T-helper 17 cell (primary cell): ENCODE measurements around the gene RNU1-1. TPM values are rescaled to one million over a fixed set of nuclear protein-coding genes. Genes with fewer than 3 reads are reported as not detected.
"Not testable (repeated sequence)": the region's sequence is repeated elsewhere in the genome, so short reads cannot be mapped to it uniquely, and the experiment has no call there.

Experiments
- ATAC-seq: fragments of 150-1000 bp; cut with Tn5 transposase; 2 replicates; pipeline ENCODE4 v1.10.0; 2021; ENCODE audit warnings: mild to moderate bottlenecking, moderate library complexity
- DNase-seq, 3 donors: peaks; one replicate each; pipeline versions ENCODE4 v3.0.0 to v3.0.0-alpha.2; 2020 to 2021
- H3K9me3 ChIP-seq: one replicate; pipeline ENCODE4 v1.7.0; 2013; ENCODE audit warnings: low read length, mild to moderate bottlenecking; ENCODE audit not compliant: control insufficient read depth, poor library complexity, severe bottlenecking
- H3K27ac Mint-ChIP-seq: one replicate; pipeline ENCODE4 v1.8.0; 2022; ENCODE audit warnings: mild to moderate bottlenecking, moderate library complexity, mixed read lengths
- H3K27me3 Mint-ChIP-seq: one replicate; pipeline ENCODE4 v1.8.0; 2022; ENCODE audit warnings: mixed read lengths
- H3K36me3 Mint-ChIP-seq: one replicate; pipeline ENCODE4 v1.8.0; 2022; ENCODE audit warnings: low read depth, mixed read lengths
- H3K4me1 Mint-ChIP-seq: one replicate; pipeline ENCODE4 v1.8.0; 2022; ENCODE audit warnings: mild to moderate bottlenecking, mixed read lengths
- H3K4me3 Mint-ChIP-seq: one replicate; pipeline ENCODE4 v1.8.0; 2022; ENCODE audit warnings: mild to moderate bottlenecking, moderate library complexity, mixed read lengths
- total RNA-seq, 4 donors: library from RNA in 2 of 4; stranded (reverse) in 2 of 4; gene quantifications; one replicate each; pipeline ENCODE4 v1.2.3 and lab custom pipeline; 2022 to 2026

Gene RNU1-1
- total RNA-seq, 2 donors from 2014 or later = 3,182 to 3,922 TPM

GRCh38 chr1:16475771-16476770 lies 38.0 kb downstream of the RNU1-1 start:
- H3K9me3 ChIP-seq, DNase-seq, H3K36me3 Mint-ChIP-seq, H3K27me3 Mint-ChIP-seq, ATAC-seq, H3K27ac Mint-ChIP-seq, H3K4me3 Mint-ChIP-seq: not testable (repeated sequence)
- H3K4me1 Mint-ChIP-seq = peaks cover 18% of the 10 kb centered on the region

- H3K4me1 Mint-ChIP-seq = peaks cover 18% of the 10 kb centered on the region
Measured at GRCh38 chr1:16474891-16475290, 39.2 kb downstream of the RNU1-1 start.

GRCh38 chr1:16474166-16474800 lies 39.8 kb downstream of the RNU1-1 start:
- Mint-ChIP-seq H3K36me3 (peaks cover 8% of the 10 kb centered on the region), H3K4me1 (peaks cover 20% of the 10 kb centered on the region), H3K27ac (no peak overlapping the region), H3K4me3 (no peak overlapping the region), H3K27me3 (no peaks in the 10 kb centered on the region)
- DNase-seq = no peak
- no peak for ATAC-seq
- H3K9me3 ChIP-seq = no peaks in the 10 kb centered on the region

More at GRCh38 chr1:16474891-16475290, 39.2 kb downstream of the RNU1-1 start:
- not testable (repeated sequence) for H3K4me3 Mint-ChIP-seq, H3K27ac Mint-ChIP-seq, DNase-seq, H3K9me3 ChIP-seq, H3K27me3 Mint-ChIP-seq, H3K36me3 Mint-ChIP-seq, ATAC-seq

- H3K27ac Mint-ChIP-seq = no peak overlapping the region
- ATAC-seq = no peak
- no peak for DNase-seq
Measured at GRCh38 chr1:16468558-16468957, 45.5 kb downstream of the RNU1-1 start.

GRCh38 chr1:16464917-16465625 lies 49.0 kb downstream of the RNU1-1 start:
- Mint-ChIP-seq H3K36me3 (no peaks in the 10 kb centered on the region), H3K27ac (no peak overlapping the region), H3K4me1 (peaks cover 12% of the 10 kb centered on the region), H3K4me3 (no peak overlapping the region), H3K27me3 (no peaks in the 10 kb centered on the region)
- ATAC-seq = no peak
- no peak for DNase-seq
- no peaks in the 10 kb centered on the region for H3K9me3 ChIP-seq

More at GRCh38 chr1:16468558-16468957, 45.5 kb downstream of the RNU1-1 start:
- Mint-ChIP-seq H3K4me3 (no peak overlapping the region), H3K36me3 (peaks cover 8% of the 10 kb centered on the region), H3K4me1 (peaks cover 29% of the 10 kb centered on the region), H3K27me3 (no peaks in the 10 kb centered on the region)
- no peaks in the 10 kb centered on the region for H3K9me3 ChIP-seq

Other genes with a start within 250 kb of the RNU1-1 start
- 10 to 100 TPM; 17.4 to 20.5 TPM for gene FBXO42, start 161.8 kb downstream of the RNU1-1 start, total RNA-seq
- gene SZRD1, start 147.0 kb downstream of the RNU1-1 start, total RNA-seq = 100 to 1,000 TPM; 123 to 133 TPM
- gene SPATA21, start 76.9 kb downstream of the RNU1-1 start, total RNA-seq = not detected
- gene NECAP2, start 73.6 kb downstream of the RNU1-1 start, total RNA-seq = 100 to 1,000 TPM; 107 to 108 TPM
- 10 to 100 TPM in 1 of 2 donors, 1 to 10 TPM in 1; 9.7 to 17.6 TPM for gene NBPF1, start 99.3 kb upstream of the RNU1-1 start, total RNA-seq
- gene RNU1-3, start 152.7 kb upstream of the RNU1-1 start, total RNA-seq = 1,000 to 10,000 TPM; 3,182 to 3,922 TPM
- gene RNU1-4, start 226.2 kb upstream of the RNU1-1 start, total RNA-seq = 1,000 to 10,000 TPM; 3,182 to 3,922 TPM